HepG2 (cell line): Measurements from ENCODE around the gene ARHGAP35. TPM values are rescaled to one million over a fixed set of nuclear protein-coding genes. Genes with fewer than 3 reads are reported as not detected.

Source experiments
- ASH2L ChIP-seq: fragments of 300-600, 200-600 bp; sonication (generic); IDR thresholded peaks from 2 replicates; pipeline ENCODE4 v1.7.0; 2017; ENCODE audit warnings: low read depth, mild to moderate bottlenecking, moderate library complexity, mixed read lengths, low read length; ENCODE audit not compliant: insufficient read length
- DNMT1 ChIP-seq: sonication (generic); formaldehyde crosslinking; IDR thresholded peaks from 2 replicates; pipeline ENCODE4 v1.5.1; 2020; ENCODE audit warnings: mild to moderate bottlenecking, missing genetic modification reagents
- ETS1 ChIP-seq: sonication (generic); formaldehyde crosslinking; IDR thresholded peaks from 2 replicates; pipeline ENCODE4 v1.4.0; 2020; ENCODE audit warnings: missing genetic modification reagents
- FOSL1 ChIP-seq: sonication (generic); formaldehyde crosslinking; IDR thresholded peaks from 2 replicates; pipeline ENCODE4 v1.9.0; 2021; ENCODE audit warnings: missing genetic modification reagents, borderline replicate concordance
- MTA1 ChIP-seq: sonication (generic); formaldehyde crosslinking; IDR thresholded peaks from 2 replicates; pipeline ENCODE4 v1.4.0; 2020; ENCODE audit warnings: missing genetic modification reagents, mild to moderate bottlenecking, borderline replicate concordance
- MYPOP ChIP-seq: sonication (generic); formaldehyde crosslinking; IDR thresholded peaks from 2 replicates; pipeline ENCODE4 v1.8.1; 2023; ENCODE audit warnings: mild to moderate bottlenecking, moderate library complexity, missing genetic modification reagents
- NKX3-1 ChIP-seq: sonication (generic); formaldehyde crosslinking; IDR thresholded peaks from 2 replicates; pipeline ENCODE4 v1.5.0; 2020; ENCODE audit warnings: missing genetic modification reagents
- NR3C1 ChIP-seq: sonication (generic); formaldehyde crosslinking; IDR thresholded peaks from 2 replicates; pipeline ENCODE4 v1.4.0; 2020; ENCODE audit warnings: missing genetic modification reagents
- RBFOX2 ChIP-seq: fragments of 200-400 bp; formaldehyde crosslinking; IDR thresholded peaks from 2 replicates; pipeline ENCODE4 v1.6.1; 2017; ENCODE audit warnings: low read depth, mild to moderate bottlenecking, low read length
- RELA ChIP-seq: sonication (generic); formaldehyde crosslinking; IDR thresholded peaks from 2 replicates; pipeline ENCODE4 v1.4.0; 2020; ENCODE audit warnings: missing genetic modification reagents
- REPIN1 ChIP-seq: sonication (generic); formaldehyde crosslinking; IDR thresholded peaks from 2 replicates; pipeline ENCODE4 v1.8.0; 2022; ENCODE audit warnings: missing genetic modification reagents, low read depth, mild to moderate bottlenecking, borderline replicate concordance
- SAFB2 ChIP-seq: sonication (generic); formaldehyde crosslinking; IDR thresholded peaks from 2 replicates; pipeline ENCODE4 v1.5.1; 2020; ENCODE audit warnings: missing genetic modification reagents, low read depth, mild to moderate bottlenecking, borderline replicate concordance
- TCF7 ChIP-seq: sonication (generic); IDR thresholded peaks from 2 replicates; pipeline ENCODE4 v1.6.1; 2016; ENCODE audit warnings: antibody characterized with exemption, low read depth
- TOPORS ChIP-seq: sonication (generic); formaldehyde crosslinking; IDR thresholded peaks from 2 replicates; pipeline ENCODE4 v1.8.0; 2023; ENCODE audit warnings: mild to moderate bottlenecking, missing genetic modification reagents
- TP53 ChIP-seq: sonication (generic); formaldehyde crosslinking; conservative IDR thresholded peaks from 2 replicates; pipeline ENCODE4 v1.4.0; 2020; ENCODE audit warnings: missing genetic modification reagents
- ZBTB2 ChIP-seq: sonication (generic); formaldehyde crosslinking; IDR thresholded peaks from 2 replicates; pipeline ENCODE4 v1.8.0; 2022; ENCODE audit warnings: low read depth, missing genetic modification reagents
- ZBTB3 ChIP-seq: sonication (generic); formaldehyde crosslinking; IDR thresholded peaks from 2 replicates; pipeline ENCODE4 v1.4.0; 2020; ENCODE audit warnings: low read depth, mild to moderate bottlenecking, moderate library complexity, missing genetic modification reagents, borderline replicate concordance
- ZGPAT ChIP-seq: IDR thresholded peaks from 2 replicates; pipeline ENCODE4 v1.6.1; 2016; ENCODE audit warnings: mild to moderate bottlenecking
- ZNF263 ChIP-seq: sonication (generic); formaldehyde crosslinking; IDR thresholded peaks from 2 replicates; pipeline ENCODE4 v1.4.0; 2020; ENCODE audit warnings: missing genetic modification reagents
- ZNF343 ChIP-seq: sonication (generic); formaldehyde crosslinking; IDR thresholded peaks from 2 replicates; pipeline ENCODE4 v1.4.0; 2020; ENCODE audit warnings: mild to moderate bottlenecking, missing genetic modification reagents
- ZNF670 ChIP-seq: sonication (generic); formaldehyde crosslinking; IDR thresholded peaks from 2 replicates; pipeline ENCODE4 v1.8.0; 2022; ENCODE audit warnings: mild to moderate bottlenecking, missing genetic modification reagents, borderline replicate concordance
- ZNF672 ChIP-seq: sonication (generic); formaldehyde crosslinking; IDR thresholded peaks from 2 replicates; pipeline ENCODE4 v1.8.1; 2022; ENCODE audit warnings: missing genetic modification reagents
- ZNF737 ChIP-seq: sonication (generic); formaldehyde crosslinking; IDR thresholded peaks from 2 replicates; pipeline ENCODE4 v1.5.0; 2020; ENCODE audit warnings: missing genetic modification reagents, mild to moderate bottlenecking, borderline replicate concordance
- ZNF788 ChIP-seq: sonication (generic); formaldehyde crosslinking; IDR thresholded peaks from 2 replicates; pipeline ENCODE4 v1.5.0; 2020; ENCODE audit warnings: mild to moderate bottlenecking, missing genetic modification reagents, borderline replicate concordance
- polyA plus RNA-seq, 8 experiments: library from polyadenylated mRNA; depleted of rRNA in 3 of 8; stranded (reverse) in 7 of 8; unstranded in 1 of 8; fragments of >200 nt; fragmentation: Illumina TruSeq in 4 of 8; extraction: Trizol in 4 of 8; gene quantifications; 2 replicates each; pipeline versions ENCODE4 v1.2.1 to v1.2.3, GENCODE V29; 2011 to 2016; ENCODE audit warnings: low read depth in 4 of 8, missing spikeins in 1 of 8, mixed read lengths in 1 of 8; ENCODE audit not compliant: insufficient read depth in 1 of 8
- total RNA-seq, 5 experiments: library from RNA; depleted of rRNA; stranded (reverse); fragments of >200 nt; fragmentation: Illumina TruSeq; extraction: Trizol; gene quantifications; 2 replicates each; pipeline ENCODE4 v1.2.3, GENCODE V29; 2016; ENCODE audit warnings: low read depth in 1 of 5

The ARHGAP35 gene
- total and polyA plus RNA-seq, 2 of the 13 experiments (the other 11 are each of a cell fraction or from before 2014, with no cell fraction given) = 30.1 to 30.2 TPM

GRCh38 chr19:46850228-46851203, 10.3 kb upstream of the ARHGAP35 start, which contains the start of gene AP2S1 (continued):
- TF ChIP-seq RBFOX2 = peak; percentile 79
- TF ChIP-seq ZNF343 (CRISPR knock-in tag) = 0 out of 2 replicates have a peak, but pooled peaks have one; percentile 46
- TF ChIP-seq ZBTB3 (CRISPR knock-in tag) = peak; percentile 77; the same call in 1 of the 2 replicates
- TF ChIP-seq TCF7 = no peak
- TF ChIP-seq FOSL1 (CRISPR knock-in tag) = no peak
- TF ChIP-seq MTA1 = peak; percentile 70; the same call in 1 of the 2 replicates
- TF ChIP-seq ZNF670 (CRISPR knock-in tag) = peak; percentile 88
- no peak for TF ChIP-seq NR3C1 (CRISPR knock-in tag)
- peak; percentile 29; the same call in 1 of the 2 replicates for TF ChIP-seq ZNF263 (CRISPR knock-in tag)
- TF ChIP-seq ZBTB2 (CRISPR knock-in tag) = peak; percentile 80; the same call in 1 of the 2 replicates
- TF ChIP-seq TOPORS (CRISPR knock-in tag) = no peak
- TF ChIP-seq ZNF788 = peak; percentile 67
- TF ChIP-seq RELA = no peak
- no peak; the same call in none of the 2 replicates for TF ChIP-seq REPIN1 (CRISPR knock-in tag)
- no peak for TF ChIP-seq ZNF737 (CRISPR knock-in tag)
- peak; percentile 69; the same call in 1 of the 2 replicates for TF ChIP-seq SAFB2 (CRISPR knock-in tag)
- TF ChIP-seq ETS1 = 0 out of 2 replicates have a peak, but pooled peaks have one; percentile 43
- peak; percentile 87 for TF ChIP-seq ASH2L
- no peak for TF ChIP-seq ZNF672 (CRISPR knock-in tag)
- TF ChIP-seq ZGPAT = peak; percentile 75; the same call in 1 of the 2 replicates
- TF ChIP-seq MYPOP (CRISPR knock-in tag) = peak; percentile 44; the same call in 1 of the 2 replicates
- no peak for TF ChIP-seq TP53
- TF ChIP-seq DNMT1 (CRISPR knock-in tag) = no peak
- TF ChIP-seq NKX3-1 (CRISPR knock-in tag) = no peak
